T47D (cell line): ENCODE data around the gene MYLIP.
A peak's percentile ranks its signal among the peaks of the same experiment; 100 is the strongest.

Source experiments
- DNase-seq, 2 experiments: peaks; one replicate each; pipeline versions ENCODE4 v3.0.0 to v3.0.0-alpha.2; 2011 to 2012; ENCODE audit warnings: low read depth in 1 of 2, low spot score in 1 of 2
- JUND ChIP-seq: IDR thresholded peaks from 2 replicates; pipeline ENCODE4 v1.6.1; 2012; ENCODE audit warnings: low read depth
- in situ Hi-C: cut with HindIII; loops from 2 replicates; pipeline ENCODE4 v1.10.0; 2016; ENCODE audit warnings: low sequenced_read_pairs, low pct_unique_long_range_greater_than_20kb

The MYLIP gene

DNA sequence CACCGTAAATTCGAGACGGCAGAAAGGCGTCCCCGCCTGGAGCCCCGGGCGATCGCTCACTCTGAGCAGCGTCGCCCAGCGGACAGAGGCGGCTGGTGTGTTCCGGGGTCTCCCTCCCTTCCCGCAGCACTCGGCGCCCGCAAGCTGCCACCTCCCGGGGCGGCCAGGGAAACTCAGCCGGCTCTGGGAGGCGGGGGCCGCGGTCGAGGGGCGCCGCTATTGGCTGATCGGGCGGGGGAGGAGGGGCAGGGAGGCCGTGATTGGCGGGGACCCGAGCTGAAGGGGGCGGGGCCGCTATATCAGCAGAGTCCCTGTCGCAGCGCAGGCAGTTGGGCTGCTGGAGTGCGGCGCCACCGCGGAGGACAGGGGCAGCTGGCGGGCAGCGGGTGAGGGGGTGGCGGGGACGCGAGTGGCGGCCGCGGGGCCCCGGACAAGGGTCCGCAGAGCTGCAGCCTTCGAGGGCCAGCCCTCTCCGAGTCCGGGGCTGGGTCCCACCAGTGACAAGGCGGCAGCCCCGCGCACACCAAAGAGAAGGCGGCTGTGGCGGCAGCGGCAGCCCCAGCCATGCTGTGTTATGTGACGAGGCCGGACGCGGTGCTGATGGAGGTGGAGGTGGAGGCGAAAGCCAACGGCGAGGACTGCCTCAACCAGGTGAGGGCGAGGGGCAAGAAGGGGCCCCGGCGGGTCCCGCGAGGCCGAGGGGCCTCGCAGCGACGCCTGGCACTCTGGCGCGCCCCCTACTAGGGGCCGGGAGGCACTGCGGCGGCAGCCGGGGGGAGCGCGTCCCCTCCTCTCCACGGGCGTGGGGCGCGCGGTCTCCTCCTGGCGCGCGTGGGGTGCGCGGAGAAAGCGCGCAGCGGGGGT, at the start of gene MYLIP:
Gene MYLIP, plus strand, starts transcription at position 328 of the 864 bp plus-strand sequence. Its CDS starts 237 bp downstream, at position 565.
- in situ Hi-C loops: no loop called here
- peak; percentile 92 to 98 for DNase-seq
- no peak for TF ChIP-seq JUND

DNA sequence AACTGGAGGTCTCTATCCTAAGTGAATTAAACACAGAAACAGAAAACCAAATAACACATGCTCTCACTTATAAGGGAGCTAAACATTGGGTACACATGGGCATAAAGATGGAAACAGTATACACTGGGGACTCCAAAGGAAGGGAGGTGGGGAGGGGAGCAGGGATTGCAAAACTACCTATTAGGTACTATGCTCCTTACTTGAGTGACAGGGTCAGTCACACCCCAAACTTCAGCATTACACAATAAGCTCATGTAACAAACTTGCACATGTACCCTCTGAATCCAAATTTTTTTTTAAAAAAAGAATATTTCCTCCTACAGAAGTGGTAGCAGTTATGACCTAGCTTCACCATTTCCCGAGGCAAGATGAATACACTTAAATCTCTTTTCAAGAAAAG, 49.5 kb upstream of the MYLIP start:
- in situ Hi-C loops: no loop called here
- no peak for DNase-seq
- TF ChIP-seq JUND: no peak

DNA sequence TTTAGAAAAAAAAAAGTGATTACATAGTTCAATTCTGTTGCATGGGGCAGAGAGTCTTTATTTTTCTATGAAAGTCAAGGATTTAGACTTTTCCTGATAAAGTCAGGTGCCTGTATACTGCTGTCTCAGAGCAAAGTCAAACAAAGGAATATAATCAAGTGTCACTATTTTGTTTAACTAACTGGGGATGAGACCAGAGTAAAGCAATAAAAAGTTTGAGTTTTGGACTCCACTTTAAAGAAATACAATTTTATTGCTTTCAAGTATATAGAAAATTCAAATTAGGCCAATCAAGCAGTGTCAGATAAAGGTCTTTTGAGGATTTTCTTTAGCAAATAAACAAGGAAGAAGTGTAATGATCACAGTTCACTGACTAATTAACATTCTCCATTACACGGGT, 48.7 kb upstream of the MYLIP start:
- no peak for TF ChIP-seq JUND

DNA sequence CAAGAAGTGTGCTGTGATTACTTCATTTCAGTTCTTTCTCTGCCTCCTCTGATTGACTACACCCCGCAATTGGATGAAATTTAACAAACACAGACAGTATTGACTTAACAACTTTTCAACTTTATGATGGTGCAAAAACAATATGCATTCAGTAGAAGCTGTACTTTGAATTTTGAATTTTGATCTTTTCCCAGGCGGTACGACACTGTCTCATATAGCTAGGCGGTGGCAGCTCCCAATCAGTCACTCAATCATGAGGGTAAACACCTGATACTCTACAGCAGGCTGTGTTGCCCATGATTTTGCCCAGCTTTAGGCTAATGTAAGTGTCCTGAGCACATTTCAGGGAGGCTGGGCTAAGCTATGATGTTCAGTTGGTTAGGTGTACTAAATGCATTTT, 47.6 kb upstream of the MYLIP start:
- TF ChIP-seq JUND: no peak
- in situ Hi-C loops: no loop called here
- DNase-seq: no peak

More for the DNA sequence above, 48.7 kb upstream of the MYLIP start:
- in situ Hi-C loops: no loop called here
- no peak for DNase-seq

DNA sequence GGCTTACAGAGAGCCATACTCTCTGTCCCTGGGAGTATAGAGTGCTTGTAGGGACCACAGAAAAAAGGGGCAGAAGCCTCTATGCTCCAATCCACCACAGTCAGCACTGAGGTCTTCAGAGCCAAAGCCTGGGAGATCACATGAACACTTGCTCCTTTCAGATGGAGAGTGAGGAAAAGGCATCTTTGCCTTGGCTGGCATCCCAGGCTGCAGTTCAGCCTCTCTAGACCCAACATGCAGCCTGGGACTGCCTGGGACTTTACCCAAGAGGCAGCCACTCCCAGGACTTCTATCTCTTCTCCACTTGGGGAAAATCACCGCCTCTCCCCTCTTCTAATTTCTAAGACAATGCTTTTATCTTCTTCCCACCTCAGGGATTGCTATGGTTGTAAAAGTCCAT, 46.5 kb upstream of the MYLIP start:
- TF ChIP-seq JUND: no peak
- DNase-seq: no peak
- in situ Hi-C loops: no loop called here

DNA sequence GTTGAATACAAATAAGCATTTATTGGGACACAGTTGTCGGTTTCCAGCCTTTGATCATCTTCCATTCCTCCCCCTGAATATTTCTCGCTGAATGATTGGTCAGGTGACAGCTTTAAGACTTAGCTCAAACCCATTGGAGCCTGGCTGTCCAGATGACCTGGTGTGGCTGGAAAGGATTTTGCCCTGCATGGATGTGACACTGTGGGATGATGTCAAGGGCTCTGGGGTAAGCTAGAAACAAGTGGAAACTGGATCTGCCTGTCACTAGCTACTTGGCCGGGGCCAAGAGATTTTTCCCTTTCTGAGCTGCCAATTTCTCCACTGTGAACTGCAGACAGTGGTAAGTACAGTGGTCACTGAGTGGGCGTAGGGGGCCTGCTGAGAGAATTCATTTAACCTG, 41.9 kb upstream of the MYLIP start:
- DNase-seq: no peak
- in situ Hi-C loops: no loop called here
- TF ChIP-seq JUND: no peak

DNA sequence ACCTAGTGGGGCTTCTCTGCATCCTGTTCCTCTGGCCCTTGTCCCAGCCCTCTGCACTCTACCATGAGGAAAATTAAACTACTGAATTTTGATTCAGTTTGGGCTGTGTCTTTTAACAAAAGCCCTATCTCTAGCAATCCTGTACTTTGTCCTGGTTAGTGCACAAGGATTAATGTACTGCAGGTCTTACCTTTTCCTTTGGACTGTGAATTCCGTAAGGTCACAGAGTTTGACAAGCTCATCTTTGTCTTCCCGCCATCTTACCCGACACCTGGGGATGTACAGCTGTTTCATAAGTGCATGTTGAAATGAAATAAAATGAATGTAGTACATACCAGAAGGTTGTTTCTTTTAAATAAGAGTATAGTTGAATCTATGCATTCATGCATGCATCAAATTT, 41.5 kb upstream of the MYLIP start:
- no peak for TF ChIP-seq JUND
- in situ Hi-C loops: no loop called here
- DNase-seq: no peak

DNA sequence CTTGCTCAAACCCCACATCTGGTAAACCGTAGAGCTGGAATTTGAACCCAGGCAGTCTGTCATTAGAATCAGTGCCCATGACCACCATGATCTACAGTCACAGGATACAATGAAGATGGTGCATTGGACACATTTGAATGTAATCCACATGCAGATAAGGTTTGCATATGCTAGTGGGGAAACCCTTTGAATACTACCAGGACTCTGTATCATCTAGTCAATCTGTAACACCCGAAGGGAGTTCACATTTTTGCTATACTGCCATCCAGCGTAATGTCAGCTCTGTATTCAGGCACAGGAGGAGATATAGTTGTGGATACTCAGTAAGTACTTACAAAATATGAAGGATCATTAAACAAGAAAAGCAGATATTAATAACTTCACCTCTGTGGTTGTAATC, 40.5 kb upstream of the MYLIP start:
- no peak for DNase-seq
- no peak for TF ChIP-seq JUND
- in situ Hi-C loops: no loop called here

DNA sequence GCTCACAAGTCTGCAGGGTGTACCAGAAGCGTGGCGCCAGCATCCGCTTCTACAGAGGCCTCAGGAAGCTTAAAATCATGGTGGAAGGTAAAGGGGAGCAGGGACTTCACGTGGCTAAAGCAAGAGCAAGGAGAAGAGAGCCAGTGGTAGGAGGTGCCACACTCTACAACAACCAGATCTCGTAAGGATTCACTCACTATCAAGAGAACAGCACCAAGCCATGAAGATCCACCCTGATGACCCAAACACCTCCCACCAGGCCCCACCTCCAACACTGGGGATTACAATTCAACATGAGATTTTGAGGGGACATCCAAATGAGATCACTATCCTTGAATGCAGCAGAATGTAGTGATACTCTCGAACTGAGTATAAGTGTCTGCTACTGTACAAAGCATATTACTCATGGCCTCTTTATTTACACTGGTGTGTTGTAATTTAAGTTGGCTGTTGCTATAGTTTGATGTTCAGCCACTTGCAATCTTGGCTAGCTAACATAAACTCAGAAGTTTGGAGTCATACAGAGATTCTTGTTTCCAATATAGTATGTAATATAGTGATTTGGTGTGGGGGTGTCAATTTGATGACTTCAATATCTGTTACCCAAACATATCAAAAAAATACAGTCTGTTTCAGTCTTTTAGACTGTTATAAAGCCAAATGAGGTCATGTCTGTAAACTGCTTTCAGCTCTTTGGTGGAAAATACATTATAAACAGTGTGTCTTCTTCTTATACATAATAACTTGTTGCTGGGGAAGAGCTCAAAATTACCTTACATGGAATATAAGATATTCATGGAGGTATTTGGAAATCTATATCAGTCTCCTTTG, 39.4 kb upstream of the MYLIP start:
- no peak for DNase-seq
- in situ Hi-C loops: no loop called here
- no peak for TF ChIP-seq JUND

DNA sequence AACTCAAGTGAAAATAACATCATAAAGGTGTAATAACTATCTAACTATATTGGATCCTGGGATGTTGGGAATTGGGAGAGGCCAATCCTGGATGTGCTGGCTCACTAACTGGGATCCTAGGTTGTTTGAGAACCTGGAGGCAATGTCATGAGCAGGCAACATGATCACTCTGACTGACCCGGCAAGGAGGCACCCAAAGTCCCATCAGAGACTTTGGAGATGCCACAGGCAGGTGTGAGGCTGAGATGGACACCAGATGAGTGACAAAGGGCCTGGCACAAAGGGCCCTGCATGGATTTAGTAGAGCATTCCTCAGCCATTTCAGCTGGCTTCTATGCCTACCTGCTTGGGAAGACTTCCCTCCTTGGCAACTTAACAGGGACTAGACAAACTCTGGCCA, 38.4 kb upstream of the MYLIP start:
- no peak for DNase-seq
- in situ Hi-C loops: no loop called here
- no peak for TF ChIP-seq JUND

DNA sequence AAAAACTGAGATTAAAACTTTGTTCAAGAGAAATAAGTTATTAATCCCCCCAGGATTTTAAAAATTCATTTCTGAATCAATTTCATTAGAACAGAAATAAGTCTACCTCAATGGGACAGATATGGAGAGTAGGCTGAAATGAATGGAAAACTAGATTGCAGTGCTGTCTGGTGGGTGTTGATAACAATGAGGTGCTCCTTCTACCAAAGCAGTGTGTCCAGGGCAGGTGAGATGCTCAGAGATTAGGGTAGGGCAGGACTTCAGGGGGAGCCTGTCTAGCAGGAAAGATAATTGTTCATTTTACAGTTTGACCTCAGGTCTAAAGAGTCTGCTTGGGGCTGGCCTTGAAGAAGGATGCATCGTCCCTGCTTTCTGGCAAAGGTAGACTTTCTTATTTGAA, 38.0 kb upstream of the MYLIP start:
- in situ Hi-C loops: no loop called here
- DNase-seq: no peak
- no peak for TF ChIP-seq JUND

DNA sequence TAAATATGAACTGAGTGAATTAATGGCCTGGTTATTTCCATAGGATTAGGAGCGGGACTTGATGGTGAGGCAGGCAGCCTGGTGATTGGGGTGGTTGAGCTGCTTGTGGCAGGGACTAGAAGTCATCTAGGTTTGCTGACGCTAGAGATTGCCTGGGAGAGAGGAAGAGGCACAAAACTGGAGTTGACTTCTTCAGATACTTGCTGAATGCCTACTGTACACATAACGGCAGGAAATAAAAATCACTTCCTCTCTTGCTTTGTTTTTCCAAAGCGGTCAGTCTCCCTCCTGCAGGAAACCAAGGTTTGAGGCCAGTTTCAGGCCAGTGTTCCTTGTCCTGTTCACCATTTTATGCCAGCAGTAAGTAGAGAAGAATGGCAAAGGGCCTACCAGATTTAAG, 36.7 kb upstream of the MYLIP start:
- TF ChIP-seq JUND: no peak
- in situ Hi-C loops: no loop called here

DNA sequence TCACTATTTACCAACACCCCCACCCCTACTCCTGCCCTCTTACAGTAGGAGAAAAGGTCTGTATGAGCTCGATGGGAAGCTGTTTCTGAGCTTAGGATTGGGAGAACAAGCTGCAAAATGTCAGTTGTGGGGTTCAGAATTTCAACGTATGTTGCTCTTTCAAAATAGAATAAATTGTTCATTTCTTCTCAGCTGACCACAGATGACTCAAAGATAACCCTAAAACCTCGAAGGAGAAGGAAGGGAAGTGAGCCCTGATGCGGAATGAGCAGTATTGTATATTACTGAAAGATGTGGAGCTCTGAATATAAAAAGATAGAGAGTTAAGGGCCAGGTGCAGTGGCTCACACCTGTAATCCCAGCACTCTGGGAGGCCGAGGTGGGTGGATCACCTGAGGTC, 35.9 kb upstream of the MYLIP start:
- TF ChIP-seq JUND: no peak
- in situ Hi-C loops: no loop called here
- DNase-seq: no peak

More for the DNA sequence above, 36.7 kb upstream of the MYLIP start:
- no peak for DNase-seq
